HG02938 (cell line): Measurements from ENCODE around the gene CLASP2.

Experiments
- ATAC-seq: cut with Tn5 transposase; IDR thresholded peaks from one replicate; pipeline ENCODE4 v1.9.1; 2021; ENCODE audit warnings: mild to moderate bottlenecking, moderate library complexity; ENCODE audit not compliant: unreplicated experiment

CLASP2 gene

GRCh38 chr3:33639889-33640288 lies 78.2 kb downstream of the CLASP2 start:
- ATAC-seq = peak; percentile 45

DNA sequence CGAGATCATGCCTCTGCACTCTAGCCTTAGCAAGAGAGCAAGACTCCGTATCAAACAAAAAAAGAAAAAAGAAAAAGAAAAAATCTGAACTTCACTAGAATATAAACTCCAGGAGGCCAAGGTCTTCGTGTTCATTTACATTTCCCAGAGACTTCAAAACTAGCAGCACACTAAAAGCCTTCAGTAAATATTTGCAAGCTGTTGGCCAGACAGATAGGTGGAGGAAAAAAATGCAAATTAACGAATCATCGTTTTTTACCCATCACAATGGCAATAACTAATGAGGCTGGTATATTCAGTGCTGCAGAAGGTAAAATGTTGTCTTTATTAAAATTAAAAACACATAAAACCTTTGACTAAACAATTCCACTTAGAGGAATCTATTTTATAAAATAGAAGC lies 80.6 kb downstream of the CLASP2 start:
- ATAC-seq = no peak

- no peak for ATAC-seq
Measured at GRCh38 chr3:33636125-33636850, 81.8 kb downstream of the CLASP2 start.

- no peak for ATAC-seq
Measured at GRCh38 chr3:33634262-33634661, 83.8 kb downstream of the CLASP2 start.

- ATAC-seq = no peak
Measured at GRCh38 chr3:33629219-33629618, 88.8 kb downstream of the CLASP2 start.

DNA sequence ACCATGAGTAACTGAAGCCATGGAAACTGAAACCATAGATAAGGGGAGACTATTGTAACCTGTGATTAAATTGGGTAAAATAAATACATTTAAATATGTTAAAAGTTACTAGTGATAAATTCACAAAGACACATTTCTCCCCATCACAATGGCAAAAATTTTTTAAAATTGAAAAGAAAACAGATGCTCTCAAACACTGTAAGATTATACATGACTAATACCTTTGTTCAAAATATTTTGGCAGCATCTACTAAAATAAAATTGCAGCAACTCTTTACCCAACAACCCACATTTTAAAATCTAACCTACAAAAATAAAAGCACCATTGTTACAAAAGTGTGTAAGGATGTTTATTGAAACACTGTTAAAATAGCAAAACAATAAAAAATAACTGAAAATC lies 93.3 kb downstream of the CLASP2 start:
- no peak for ATAC-seq

DNA sequence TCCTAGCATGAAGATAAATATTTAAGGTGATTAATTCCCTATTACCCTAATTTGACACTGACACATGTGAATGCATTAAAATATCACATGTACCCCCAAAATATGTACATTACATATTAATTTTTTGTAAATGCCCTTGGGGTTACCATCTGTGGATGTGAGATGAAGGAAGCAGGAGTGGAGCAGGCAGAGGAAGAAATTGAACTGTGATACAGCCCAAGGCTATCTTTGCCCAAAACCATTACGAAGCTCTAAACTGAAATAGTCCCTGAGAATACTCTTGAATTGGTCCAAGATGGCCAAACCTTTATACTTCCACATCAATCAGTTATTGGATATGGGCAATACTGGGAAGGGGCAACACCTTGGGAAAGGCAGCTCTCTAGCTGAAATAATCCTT lies 105.0 kb downstream of the CLASP2 start:
- no peak for ATAC-seq

DNA sequence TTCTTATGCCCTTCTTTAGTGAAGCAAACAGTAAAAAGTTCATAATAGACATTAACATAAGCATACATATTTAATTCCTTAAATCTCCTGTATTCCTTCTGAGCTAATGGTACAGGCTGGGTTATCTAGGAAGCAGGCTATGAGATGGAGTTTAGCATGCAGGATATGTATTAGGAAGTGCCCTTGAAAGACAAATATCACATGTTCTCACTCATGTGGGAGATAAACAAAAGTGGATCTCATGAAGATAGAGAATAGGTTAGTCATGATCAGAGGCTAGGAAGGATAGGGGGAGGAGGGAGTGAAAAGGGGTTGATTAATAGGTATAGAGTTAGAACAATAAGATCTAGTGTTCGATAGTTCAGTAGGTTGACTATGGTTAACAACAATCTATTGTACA lies 105.4 kb downstream of the CLASP2 start:
- no peak for ATAC-seq

- no peak for ATAC-seq
Measured at GRCh38 chr3:33602829-33603228, 115.2 kb downstream of the CLASP2 start.

DNA sequence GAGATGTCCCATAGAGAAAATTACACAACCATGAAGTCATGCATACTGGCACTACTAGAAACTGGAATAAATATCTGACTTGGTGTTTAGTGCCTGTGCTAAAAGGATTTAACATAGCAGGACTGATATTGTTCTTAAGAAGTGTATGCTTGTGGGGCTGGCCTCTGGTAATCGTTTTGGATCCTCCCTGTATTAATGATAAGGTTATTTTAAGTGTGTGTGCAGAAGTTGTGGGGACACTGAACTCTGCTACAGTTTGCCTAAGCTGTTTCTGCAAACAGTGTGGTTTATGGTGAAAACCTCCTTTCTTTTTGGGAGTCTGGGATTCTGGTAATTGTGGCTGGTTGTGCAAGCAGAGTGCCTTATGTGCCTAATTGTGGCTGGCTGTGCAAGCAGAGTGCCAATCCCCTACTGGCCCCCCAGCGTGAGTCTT lies 120.8 kb downstream of the CLASP2 start:
- ATAC-seq = no peak

- no peak for ATAC-seq
Measured at GRCh38 chr3:33592999-33593398, 125.1 kb downstream of the CLASP2 start.

DNA sequence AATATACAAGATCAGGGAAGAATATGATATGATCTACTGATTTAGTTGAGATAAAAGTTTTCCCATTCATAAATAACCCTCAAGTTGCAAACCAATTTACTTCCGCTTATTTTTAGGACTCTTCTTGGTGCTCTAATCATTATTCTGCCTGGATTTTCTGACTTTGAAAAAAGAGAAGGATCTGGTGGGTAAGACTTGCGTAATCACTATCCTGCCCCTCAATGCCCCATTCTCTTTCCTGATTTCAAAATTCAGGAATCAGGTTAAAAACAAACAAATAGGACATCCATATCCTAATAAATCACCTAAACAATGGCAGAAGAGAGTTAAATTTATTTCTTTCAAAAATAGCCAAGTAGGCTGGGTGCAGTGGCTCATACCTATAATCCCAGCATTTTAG lies 127.5 kb downstream of the CLASP2 start:
- no peak for ATAC-seq

DNA sequence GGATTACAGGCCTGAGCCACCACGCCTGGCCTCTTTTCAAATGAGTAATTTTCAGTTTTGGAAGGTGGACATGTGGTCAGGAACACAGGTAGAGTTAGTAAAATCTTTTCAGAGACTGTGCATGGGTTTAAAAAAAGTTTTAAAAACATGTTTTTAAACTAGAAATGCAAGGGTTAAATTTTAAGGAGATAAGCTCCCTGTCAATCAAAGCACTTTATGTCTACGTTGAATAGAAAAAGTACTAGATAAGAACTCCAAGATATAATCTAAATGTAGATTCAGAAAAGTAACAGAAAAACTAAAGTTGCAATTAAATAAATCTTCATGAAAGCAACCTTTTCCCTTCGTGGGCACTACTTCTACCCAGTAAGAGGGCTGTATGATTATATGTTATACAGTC lies 131.7 kb downstream of the CLASP2 start:
- ATAC-seq = no peak

- ATAC-seq = no peak
Measured at GRCh38 chr3:33582234-33582633, 135.8 kb downstream of the CLASP2 start.

GRCh38 chr3:33581666-33582065 lies 136.4 kb downstream of the CLASP2 start:
- ATAC-seq = no peak

DNA sequence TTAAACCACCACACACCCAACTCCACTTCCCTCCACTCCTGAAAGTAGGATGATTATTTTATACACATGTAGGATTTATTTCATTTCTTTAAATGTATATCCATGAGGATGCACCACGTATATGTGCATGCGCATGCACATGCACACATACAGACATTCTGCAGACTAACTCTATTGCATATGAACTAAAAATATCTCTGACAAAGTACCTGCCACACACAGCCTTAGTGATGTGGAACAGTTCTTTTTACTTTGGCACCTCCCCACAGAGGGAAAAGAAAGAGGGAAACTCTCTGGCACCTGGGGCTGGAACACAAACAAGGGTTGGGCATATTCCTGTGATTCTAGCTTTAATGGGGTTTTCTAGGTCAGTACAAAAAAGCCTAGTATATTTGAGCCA lies 138.2 kb downstream of the CLASP2 start:
- no peak for ATAC-seq

DNA sequence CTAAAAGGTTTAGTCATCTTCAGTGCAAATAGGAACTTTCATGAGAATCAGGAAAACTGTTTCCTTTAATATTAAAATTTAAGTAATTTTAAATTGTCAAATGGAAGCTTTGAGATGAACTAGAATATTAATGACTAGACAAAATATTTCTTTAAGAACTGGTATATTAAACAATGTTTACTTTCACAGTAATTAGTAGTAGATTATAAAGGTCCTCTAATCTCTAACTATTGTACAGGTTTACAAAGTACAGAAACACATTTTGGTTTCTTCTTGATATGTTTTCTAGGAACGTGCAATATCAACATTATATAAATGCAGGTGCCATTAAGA lies 138.9 kb downstream of the CLASP2 start:
- no peak for ATAC-seq

GRCh38 chr3:33578325-33579177 lies 139.5 kb downstream of the CLASP2 start:
- ATAC-seq = no peak

DNA sequence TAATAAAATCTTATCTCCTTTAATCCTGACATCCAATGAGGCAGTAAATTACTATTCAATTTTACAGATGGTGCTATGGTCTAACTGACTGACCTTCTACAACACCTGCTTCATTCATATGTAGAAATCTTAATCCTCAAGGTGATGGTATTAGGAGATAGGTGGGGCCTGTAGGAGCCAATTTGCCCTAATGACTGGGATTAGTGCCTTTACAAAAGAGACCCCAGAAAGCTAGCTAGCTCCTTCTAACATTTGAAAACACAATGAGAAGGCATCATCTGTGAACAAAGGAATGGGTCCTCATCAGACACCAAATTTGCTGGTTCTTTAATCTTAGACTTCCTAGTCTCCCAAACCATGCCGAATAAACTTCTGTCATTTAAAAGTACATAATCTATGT lies 140.5 kb downstream of the CLASP2 start:
- no peak for ATAC-seq

DNA sequence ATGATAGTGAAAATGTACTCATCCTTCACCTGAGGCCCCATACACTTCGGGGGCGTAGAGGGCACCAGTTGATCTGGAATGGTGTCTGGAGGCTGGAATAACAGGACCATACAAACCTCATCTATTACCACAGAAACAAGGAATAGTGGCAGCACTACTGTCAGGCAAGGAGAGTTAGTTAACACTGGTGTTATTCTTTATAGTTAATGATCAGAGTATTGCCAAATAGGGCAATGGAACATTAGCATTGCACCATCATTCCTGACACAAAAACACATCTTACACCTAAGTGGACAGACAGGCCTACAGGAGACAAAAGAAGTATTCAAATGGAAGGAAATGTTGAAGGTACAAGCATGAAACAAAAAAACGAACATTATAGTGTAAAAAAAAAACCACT lies 140.9 kb downstream of the CLASP2 start:
- no peak for ATAC-seq

GRCh38 chr3:33575311-33575710 lies 142.7 kb downstream of the CLASP2 start:
- no peak for ATAC-seq

DNA sequence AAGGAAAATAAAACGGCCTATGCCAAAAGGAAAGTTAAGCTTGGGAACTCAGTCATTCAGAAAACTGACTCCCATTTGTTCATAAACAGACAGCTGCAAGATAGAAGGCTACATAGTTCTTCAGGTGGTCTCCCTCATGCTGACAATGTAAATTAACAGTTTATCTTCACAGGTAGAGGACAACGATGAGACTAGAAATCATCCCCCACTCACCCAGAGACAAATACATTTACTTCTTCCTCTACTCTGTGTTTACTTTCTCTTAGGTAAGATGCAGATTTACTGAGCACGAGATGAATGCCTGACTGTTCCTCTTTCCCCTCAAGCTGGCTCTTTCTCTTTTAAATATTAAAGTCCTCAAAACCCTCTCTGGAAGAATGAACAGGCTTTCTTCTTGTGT lies 160.2 kb downstream of the CLASP2 start:
- no peak for ATAC-seq
